ENCODE data around the gene CAPZA1.

- TF ChIP-seq ZNF565 (CRISPR knock-in tag; conservative IDR thresholded peaks at IDR 0.05; ENCODE audit: low read depth) (no peak), BACH2 (CRISPR knock-in tag; IDR thresholded peaks at IDR 0.05; ENCODE audit: borderline replicate concordance) (no peak), PATZ1 (CRISPR knock-in tag; IDR thresholded peaks at IDR 0.05; ENCODE audit: borderline replicate concordance) (no peak), RARB (CRISPR knock-in tag; IDR thresholded peaks at IDR 0.05) (no peak), CSRNP3 (CRISPR knock-in tag; IDR thresholded peaks at IDR 0.05) (no peak), GLIS3 (CRISPR knock-in tag; IDR thresholded peaks at IDR 0.05) (no peak), CSDC2 (CRISPR knock-in tag; IDR thresholded peaks at IDR 0.05) (no peak), PPARA (CRISPR knock-in tag; IDR thresholded peaks at IDR 0.05; ENCODE audit: borderline replicate concordance) (no peak)
Measured at GRCh38 chr1:112714313-112715263, 95.0 kb downstream of the CAPZA1 start.
